GM21576 (cell line): ENCODE results near the gene MAP6.

Source experiments
- ATAC-seq: cut with Tn5 transposase; IDR thresholded peaks from one replicate; pipeline ENCODE4 v1.9.1; 2021; ENCODE audit warnings: mild to moderate bottlenecking, moderate library complexity; ENCODE audit not compliant: unreplicated experiment

Gene MAP6

GRCh38 chr11:75632450-75632849 is 36.4 kb downstream of the MAP6 start:
- ATAC-seq = no peak

- no peak for ATAC-seq
These were observed 37.6 kb downstream of the MAP6 start for GRCh38 chr11:75631086-75631730.

DNA sequence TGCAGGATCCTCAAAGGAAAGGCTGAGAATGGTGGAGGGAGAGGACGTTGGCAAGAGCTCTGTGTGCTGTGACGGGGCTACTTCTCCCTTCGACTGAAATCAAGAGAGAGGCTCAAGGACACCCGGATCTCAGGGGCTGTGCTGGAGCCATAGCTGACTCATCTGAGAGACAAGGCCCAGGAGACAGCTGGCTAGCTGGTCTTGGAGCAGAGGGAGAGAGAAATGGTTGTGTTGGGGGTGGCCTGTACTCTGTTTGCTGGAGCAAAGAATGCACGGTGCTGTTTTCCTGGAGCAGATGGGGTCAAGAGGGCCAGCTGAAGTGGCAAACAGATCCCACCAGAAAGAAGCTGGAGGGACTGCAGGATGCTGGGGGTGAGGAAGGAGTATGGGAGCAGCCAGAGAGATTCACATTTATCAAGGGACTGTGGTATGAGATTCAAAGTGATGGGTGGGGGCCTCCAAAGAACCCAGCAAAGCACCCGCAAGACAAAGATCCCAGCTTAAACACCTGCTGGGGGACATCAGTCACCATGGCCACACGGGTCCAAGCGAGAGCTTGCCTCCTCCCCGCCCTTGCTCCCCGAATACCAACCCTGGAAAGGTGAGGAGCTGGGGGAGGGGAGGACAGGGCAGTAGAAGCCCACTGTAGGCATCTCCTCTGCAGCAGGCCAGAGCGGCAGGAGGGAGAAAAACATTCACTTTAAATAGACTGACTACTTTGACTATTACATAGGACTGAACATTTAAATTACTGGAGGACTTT is 40.8 kb downstream of the MAP6 start:
- ATAC-seq = no peak

DNA sequence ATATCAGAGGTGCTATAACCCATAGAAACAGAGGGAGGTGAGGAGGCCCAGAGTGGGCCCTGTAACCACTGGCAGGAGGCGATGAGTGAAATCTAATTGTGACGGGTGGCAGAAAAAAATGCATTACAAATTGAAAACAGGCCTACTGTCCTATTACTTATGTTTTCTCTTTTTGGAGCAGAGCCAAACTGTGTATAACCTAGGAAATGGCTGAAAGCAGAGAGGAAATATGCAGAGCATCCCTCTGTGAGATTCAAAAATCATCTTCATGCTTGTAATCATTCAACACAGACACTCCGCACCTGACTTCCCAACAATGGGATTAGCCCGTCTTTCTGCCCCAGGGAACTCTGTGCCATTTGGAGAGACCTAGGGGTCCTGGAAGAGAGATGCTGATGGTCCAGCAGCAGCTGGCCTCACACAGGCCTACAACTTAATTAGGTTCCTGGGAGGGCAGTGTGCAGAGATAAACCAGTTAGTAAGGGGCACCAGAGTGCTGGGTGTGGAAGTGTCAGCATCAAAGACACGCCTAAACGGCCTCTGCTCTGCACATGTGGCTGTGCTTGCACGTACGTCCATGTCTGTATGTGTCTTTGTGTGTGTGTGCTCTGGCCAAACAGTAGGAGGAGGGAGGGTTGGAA is 41.8 kb downstream of the MAP6 start:
- ATAC-seq = no peak

- ATAC-seq = no peak
These were observed 42.6 kb downstream of the MAP6 start for GRCh38 chr11:75625991-75626888.

DNA sequence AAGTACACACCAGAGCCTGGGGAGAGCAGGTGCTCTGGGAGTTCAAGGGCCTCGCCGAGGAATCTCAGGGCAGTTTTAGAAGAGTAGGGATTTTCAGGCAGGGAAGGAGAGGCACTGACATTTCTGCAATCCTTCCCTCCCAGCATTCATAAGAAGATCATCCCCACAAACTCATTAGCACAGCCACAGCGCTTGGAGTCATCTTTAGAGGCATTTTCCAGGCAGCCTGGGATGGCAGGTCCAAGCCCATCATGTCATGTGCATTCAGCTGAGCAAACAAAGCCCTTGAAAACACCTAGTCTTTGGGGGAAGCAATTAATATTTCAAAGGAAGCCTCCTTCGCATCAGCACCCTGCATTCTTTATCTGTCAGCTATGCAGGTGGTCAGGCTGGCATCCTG is 43.8 kb downstream of the MAP6 start:
- no peak for ATAC-seq

- ATAC-seq = no peak
These were observed 52.6 kb downstream of the MAP6 start for GRCh38 chr11:75616281-75616680.

DNA sequence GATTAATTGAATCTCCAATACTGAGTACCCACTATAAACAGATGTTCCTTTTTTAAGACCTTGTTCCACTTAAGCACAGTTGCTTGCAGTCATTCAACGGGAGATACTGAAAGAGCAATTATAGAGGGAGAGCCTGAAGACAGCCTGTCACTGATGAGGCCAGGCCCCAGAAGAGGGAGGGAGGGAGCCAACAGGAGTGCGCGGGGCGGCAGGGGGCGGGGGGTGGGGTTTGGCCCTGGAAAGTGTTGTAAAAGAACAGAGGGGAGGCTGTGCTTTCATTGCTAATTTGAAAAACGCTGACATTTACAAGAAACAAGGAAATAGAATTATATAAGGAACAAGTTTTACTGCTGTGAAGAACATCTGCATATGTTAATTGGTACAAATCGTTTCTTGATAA is 53.1 kb downstream of the MAP6 start:
- ATAC-seq = no peak

- ATAC-seq = no peak
These were observed 57.0 kb downstream of the MAP6 start for GRCh38 chr11:75611823-75612222.

- no peak for ATAC-seq
These were observed 62.7 kb downstream of the MAP6 start for GRCh38 chr11:75606099-75606498.

GRCh38 chr11:75603791-75604736 is 64.8 kb downstream of the MAP6 start:
- ATAC-seq = no peak

- no peak for ATAC-seq
These were observed 65.9 kb downstream of the MAP6 start for GRCh38 chr11:75602951-75603350.

- ATAC-seq = no peak
These were observed 67.3 kb downstream of the MAP6 start for GRCh38 chr11:75601494-75601893.

DNA sequence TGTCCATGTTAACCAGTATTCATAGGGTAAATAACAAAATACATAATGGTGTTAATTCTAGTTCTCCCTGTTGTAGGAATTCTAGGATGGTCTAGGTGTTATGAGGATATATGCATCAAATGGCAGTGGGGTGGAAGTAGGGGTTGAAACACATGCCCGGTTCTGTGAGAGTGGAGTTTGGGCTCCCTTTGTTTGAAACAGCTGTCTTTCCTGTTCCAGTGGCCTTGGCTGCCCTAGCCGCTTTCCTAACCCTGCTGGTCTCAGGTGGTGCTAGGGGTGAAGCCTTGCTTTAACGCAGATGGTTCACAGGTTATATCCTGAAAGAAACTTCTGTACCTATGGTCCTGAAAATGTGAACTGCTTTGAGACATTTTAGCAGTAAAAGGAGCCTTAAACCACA is 68.5 kb downstream of the MAP6 start:
- no peak for ATAC-seq

DNA sequence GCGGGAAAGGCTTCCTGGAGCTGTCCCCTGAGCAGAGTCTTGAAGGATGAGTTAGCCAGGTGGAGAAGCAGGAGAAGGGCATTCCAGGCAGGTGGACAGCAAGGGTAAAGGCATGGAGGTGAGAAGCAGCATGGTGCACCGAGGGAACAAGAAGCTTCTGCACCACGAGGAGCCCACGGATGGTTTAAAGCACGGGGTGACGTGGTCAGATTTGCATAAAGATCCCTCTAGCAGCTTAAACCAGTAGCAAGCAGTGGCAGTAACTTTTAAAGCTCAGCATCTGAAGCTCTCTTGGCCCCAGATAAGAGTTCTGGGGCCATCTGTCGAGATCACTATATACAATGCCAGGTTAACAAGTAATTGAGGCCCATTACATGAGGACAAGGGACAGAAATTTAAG is 69.9 kb downstream of the MAP6 start:
- no peak for ATAC-seq

DNA sequence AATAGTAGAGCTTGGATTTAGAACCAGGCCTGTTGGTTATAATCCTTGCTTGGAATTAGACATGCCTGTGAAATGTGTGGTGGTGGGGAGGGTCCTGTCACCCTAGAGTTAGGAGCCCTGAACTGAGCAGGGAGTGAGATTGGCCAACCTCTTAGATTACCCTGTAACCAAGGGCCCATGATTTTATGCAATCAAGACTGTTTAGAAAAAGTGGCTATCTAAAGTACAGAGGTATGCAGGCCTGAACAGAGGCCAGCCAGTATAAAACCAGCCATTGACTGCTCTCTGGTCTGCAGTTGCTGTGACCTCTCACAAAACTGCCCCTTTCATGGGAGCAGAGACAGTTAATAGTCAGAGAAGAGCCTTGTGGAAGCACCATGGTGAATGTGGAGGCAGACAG is 70.6 kb downstream of the MAP6 start:
- ATAC-seq = no peak

- no peak for ATAC-seq
These were observed 71.2 kb downstream of the MAP6 start for GRCh38 chr11:75597636-75598035.

DNA sequence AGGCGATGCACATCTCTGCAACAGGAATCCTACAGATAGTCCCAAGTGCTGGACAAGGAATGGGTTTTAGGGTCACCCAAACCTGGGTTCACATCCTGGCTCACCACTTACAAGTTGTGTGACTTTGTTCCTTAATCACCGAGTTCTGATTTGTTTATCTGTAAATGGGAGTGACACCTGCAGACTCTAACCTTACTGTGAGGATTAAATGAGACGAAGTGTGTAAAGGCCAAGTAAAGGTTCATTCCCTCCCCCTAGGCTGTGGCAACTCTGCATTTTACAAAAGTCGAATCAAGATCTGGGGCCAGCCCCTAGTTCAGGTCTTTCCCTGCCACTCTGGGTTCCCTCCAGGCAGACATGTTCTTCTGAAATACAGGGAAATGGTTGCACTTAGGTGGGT is 71.9 kb downstream of the MAP6 start:
- no peak for ATAC-seq

GRCh38 chr11:75595429-75595828 is 73.4 kb downstream of the MAP6 start:
- no peak for ATAC-seq

GRCh38 chr11:75594211-75594610 is 74.6 kb downstream of the MAP6 start:
- no peak for ATAC-seq
